Breast epithelium (tissue), 3 donors: ENCODE measurements around the gene FGD2.
"Not testable (repeated sequence)": the region's sequence is repeated elsewhere in the genome, so short reads cannot be mapped to it uniquely, and the experiment has no call there.

ENCODE experiments used
- CTCF ChIP-seq, 3 donors: fragments of 450-650 bp; IDR thresholded peaks; one replicate each; pipeline ENCODE4 v1.5.1; 2016 to 2017; ENCODE audit warnings: antibody characterized with exemption in 3 of 3, mild to moderate bottlenecking in 3 of 3, moderate library complexity in 3 of 3
- POLR2A ChIP-seq: fragments of 450-650 bp; IDR thresholded peaks from one replicate; pipeline ENCODE4 v1.6.1; 2016; ENCODE audit warnings: antibody characterized with exemption, mild to moderate bottlenecking, moderate library complexity

DNA sequence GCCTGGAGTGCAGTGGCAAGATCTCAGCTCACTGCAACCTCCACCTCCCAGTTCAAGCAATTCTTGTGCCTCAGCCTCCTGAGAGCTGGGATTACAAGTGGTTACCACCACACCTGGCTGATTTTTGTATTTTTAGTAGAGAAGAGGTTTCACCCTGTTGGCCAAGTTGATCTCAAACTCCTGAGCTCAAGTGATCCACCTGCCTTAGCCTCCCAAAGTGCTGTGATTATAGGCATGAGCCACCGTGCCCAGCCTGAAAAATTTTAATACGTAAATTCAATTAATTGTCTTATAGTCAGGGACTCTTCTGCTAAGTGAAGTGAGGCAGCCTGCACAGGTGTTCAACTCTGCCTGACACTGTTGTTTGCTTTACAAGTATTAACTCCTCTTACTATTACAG, 15.1 kb upstream of the FGD2 start:
- TF ChIP-seq POLR2A; CTCF (IDR thresholded peaks at IDR 0.05): not testable (repeated sequence)
